Heart left ventricle (tissue), 16 donors: ENCODE results near the gene PREB. TPM values are rescaled to one million over a fixed set of nuclear protein-coding genes. Genes with fewer than 3 reads are reported as not detected.
A peak's percentile ranks its signal among the peaks of the same experiment; 100 is the strongest.

Source experiments
- ATAC-seq, 4 donors: fragments of 200-7000 bp; cut with Tn5 transposase; one replicate each; pipeline ENCODE4 v1.9.1; 2020 to 2022; ENCODE audit warnings: moderate library complexity in 4 of 4, mild to moderate bottlenecking in 3 of 4, moderate number of reproducible peaks in 1 of 4
- DNase-seq, 5 donors: peaks; one replicate each; pipeline ENCODE4 v3.0.0-alpha.2; 2020
- H3K27ac ChIP-seq, 12 donors: fragments of 200-600 bp; sonication (generic) in 4 of 12; one replicate each; pipeline versions ENCODE4 v1.5.0 to v1.8.0; 2016 to 2022; ENCODE audit warnings: mild to moderate bottlenecking in 2 of 12
- H3K27me3 ChIP-seq, 9 donors: fragments of 200-600 bp; sonication (generic) in 2 of 9; one replicate each; pipeline versions ENCODE4 v1.5.1 to v1.8.0; 2016 to 2022; ENCODE audit warnings: mild to moderate bottlenecking in 3 of 9
- H3K36me3 ChIP-seq, 9 donors: fragments of 200-600 bp; sonication (generic) in 2 of 9; one replicate each; pipeline versions ENCODE4 v1.5.0 to v1.8.0; 2018 to 2022; ENCODE audit warnings: mild to moderate bottlenecking in 2 of 9
- H3K4me1 ChIP-seq, 12 donors: fragments of 200-600 bp; sonication (generic) in 4 of 12; one replicate each; pipeline versions ENCODE4 v1.5.0 to v1.8.0; 2016 to 2022; ENCODE audit warnings: mild to moderate bottlenecking in 3 of 12
- H3K4me3 ChIP-seq, 12 donors: fragments of 200-600 bp; sonication (generic) in 4 of 12; one replicate each; pipeline versions ENCODE4 v1.5.0 to v1.8.0; 2017 to 2022; ENCODE audit warnings: mild to moderate bottlenecking in 9 of 12, moderate library complexity in 4 of 12
- H3K9me3 ChIP-seq, 12 donors: fragments of 200-600 bp; sonication (generic) in 4 of 12; one replicate each; pipeline versions ENCODE4 v1.5.0 to v1.8.0; 2016 to 2022; ENCODE audit warnings: mild to moderate bottlenecking in 1 of 12
- POLR2A ChIP-seq, 2 donors: fragments of 450-650 bp; IDR thresholded peaks; one replicate each; pipeline ENCODE4 v1.6.1; 2017; ENCODE audit warnings: antibody characterized with exemption in 2 of 2, mild to moderate bottlenecking in 2 of 2, moderate library complexity in 2 of 2
- WGBS, 4 donors: extraction: QIAGEN DNeasy Blood & Tissue Kit in 2 of 4; methylation state at CpG; one replicate each; pipeline versions ENCODE4 v1.1.5 to v1.1.7; 2013 to 2018; 5-methylcytosine and 5-hydroxymethylcytosine counted together
- intact Hi-C, 10 donors: fragments of 100-400 bp; cut with DNase I; formaldehyde crosslinking; loops; one replicate each; pipeline versions ENCODE4 v1.11.1 to v1.14.2; 2022
- polyA plus RNA-seq, 2 donors: library from polyadenylated mRNA; stranded (reverse); fragments of 200-250 nt; gene quantifications; one replicate each; pipeline ENCODE4 v1.2.3, GENCODE V29; 2013
- total RNA-seq, 9 donors: library from RNA; depleted of rRNA in 2 of 9; stranded (reverse); fragments of >200 nt in 2 of 9; fragmentation: NEBNext Ultra II Directional in 3 of 9; extraction: Animal tissue kit (Norgen Biotek cat#: 25700) in 3 of 9; gene quantifications; one replicate each; pipeline versions ENCODE4 v1.1.0 to v1.2.4, GENCODE V29; 2016 to 2023
- TF ChIP-seq, protein P1 (sequence below), 12 donors: fragments of 200-600 bp; sonication (generic) in 4 of 12; IDR thresholded peaks; one replicate each; pipeline versions ENCODE4 v1.5.0 to v1.8.0; 2018 to 2022; ENCODE audit warnings: antibody characterized with exemption in 12 of 12, mild to moderate bottlenecking in 5 of 12
- donor health status: ischemic (EF 13 %, LVEDD 7.1; RV severe dilation, severe dysfunction).
- donor health status: healthy with polysubstance abuse.
- donor health status: DM: no; HTN: yes; CAD: no.
- donor health status: DM: no; HTN: no; CAD: no.
- donor health status: ischemic (EF 25% LVEDD 6.9; RV normal size, moderate dysfunction).
- donor health status: ischemic (EF 25% LVEDD 5.7; RV mildly dilated, moderate dysfunction).
- donor health status: healthy.
- donor health status: DM: yes; HTN: yes; CAD: no.
- donor health status: ischemic (EF 35%, LVEDD 5.7; RV mildly dilated, moderate dysfunction).
- donor health status: nonischemic (EF 11% LVEDD 7.7; RV severe dilation, severe dysfunction).
- donor health status: DM: yes; HTN: yes; CAD: no.
- donor health status: PGD.
- donor health status: ischemic (EF 29% LVEDD 5.4; RV normal size, mild dysfunction).
- donor health status: nonischemic (EF 23%, LVEDD 6.1; RV moderate dilation, normal function).

The PREB gene
- total and polyA plus RNA-seq, 11 donors: 41.1 to 99.4 (median 49.3) TPM

- WGBS, 4 donors: 86 to 92% (median 90%) methylated on average over 11 to 14 of the region's 14 CpGs
- Histone ChIP-seq H3K4me1 (peaks cover 4 to 25% (median 16%) of the 10 kb centered on the region in 12 donors), H3K36me3 (no peaks in the 10 kb centered on the region), H3K9me3 (no peaks in the 10 kb centered on the region), H3K27ac (no peak overlapping the region), H3K27me3 (no peaks in the 10 kb centered on the region), H3K4me3 (no peak overlapping the region)
- peak in 2 of 5 donors; percentile 7 to 44 for DNase-seq
- intact Hi-C loops: loop anchor here in 7 of 10 donors (5.0 to 10.0 kb wide), 4 partner anchors 37 to 127 kb away; partner anchors contain the start of genes TMEM214 (in 5 of the 7) and AGBL5 (in 1 of the 7)
- ATAC-seq: no peak
- TF ChIP-seq, protein P1, sequence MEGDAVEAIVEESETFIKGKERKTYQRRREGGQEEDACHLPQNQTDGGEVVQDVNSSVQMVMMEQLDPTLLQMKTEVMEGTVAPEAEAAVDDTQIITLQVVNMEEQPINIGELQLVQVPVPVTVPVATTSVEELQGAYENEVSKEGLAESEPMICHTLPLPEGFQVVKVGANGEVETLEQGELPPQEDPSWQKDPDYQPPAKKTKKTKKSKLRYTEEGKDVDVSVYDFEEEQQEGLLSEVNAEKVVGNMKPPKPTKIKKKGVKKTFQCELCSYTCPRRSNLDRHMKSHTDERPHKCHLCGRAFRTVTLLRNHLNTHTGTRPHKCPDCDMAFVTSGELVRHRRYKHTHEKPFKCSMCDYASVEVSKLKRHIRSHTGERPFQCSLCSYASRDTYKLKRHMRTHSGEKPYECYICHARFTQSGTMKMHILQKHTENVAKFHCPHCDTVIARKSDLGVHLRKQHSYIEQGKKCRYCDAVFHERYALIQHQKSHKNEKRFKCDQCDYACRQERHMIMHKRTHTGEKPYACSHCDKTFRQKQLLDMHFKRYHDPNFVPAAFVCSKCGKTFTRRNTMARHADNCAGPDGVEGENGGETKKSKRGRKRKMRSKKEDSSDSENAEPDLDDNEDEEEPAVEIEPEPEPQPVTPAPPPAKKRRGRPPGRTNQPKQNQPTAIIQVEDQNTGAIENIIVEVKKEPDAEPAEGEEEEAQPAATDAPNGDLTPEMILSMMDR (IDR thresholded peaks at IDR 0.05): no peak
- no peak for TF ChIP-seq POLR2A (IDR thresholded peaks at IDR 0.05)
These were observed 45.1 kb downstream of the PREB start for GRCh38 chr2:27089111-27089954.

GRCh38 chr2:27088634-27089033 lies 45.8 kb downstream of the PREB start:
- TF ChIP-seq, protein P1 (IDR thresholded peaks at IDR 0.05): no peak
- no peak for TF ChIP-seq POLR2A (IDR thresholded peaks at IDR 0.05)
- intact Hi-C loops: loop anchor here in 7 of 10 donors (5.0 to 10.0 kb wide), 4 partner anchors 36 to 126 kb away; partner anchors contain the start of genes TMEM214 (in 5 of the 7) and AGBL5 (in 1 of the 7)
- WGBS, 4 donors: 85 to 91% (median 87%) methylated on average over 5 to 6 of the region's 6 CpGs

DNA sequence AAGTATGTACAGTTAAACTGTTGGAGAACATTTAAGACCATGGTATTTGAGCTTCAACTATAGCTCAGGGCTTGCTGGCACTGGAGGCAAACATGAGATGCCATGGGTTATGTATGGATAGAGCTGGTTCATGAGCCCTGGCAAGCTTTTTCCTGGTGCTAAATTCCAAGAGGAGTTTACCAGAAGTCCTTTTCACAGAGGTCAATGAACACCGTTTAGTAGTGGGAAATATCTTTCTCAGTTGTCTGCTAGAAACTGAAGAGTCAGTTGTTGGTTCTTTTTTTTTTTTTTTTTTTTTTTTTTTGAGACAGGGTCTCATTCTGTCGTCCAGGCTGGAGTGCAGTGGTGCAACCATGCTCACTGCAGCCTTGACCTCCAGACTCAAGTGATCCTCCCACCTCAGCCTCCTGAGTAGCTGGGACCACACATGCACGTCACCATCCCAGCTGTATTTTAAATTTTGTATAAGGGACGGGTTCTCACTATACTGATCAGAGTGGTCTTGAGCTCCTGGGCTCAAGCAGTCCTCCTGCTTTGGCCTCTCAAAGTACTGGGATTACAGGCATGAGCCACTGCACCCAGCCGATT lies 46.5 kb downstream of the PREB start:
- intact Hi-C loops: loop anchor here in 8 of 10 donors (2.0 to 10.0 kb wide), 6 partner anchors 36 to 127 kb away; partner anchors contain the start of genes TMEM214 (in 5 of the 8) and AGBL5 (in 3 of the 8)
- TF ChIP-seq, protein P1 (IDR thresholded peaks at IDR 0.05): no peak
- no peak for TF ChIP-seq POLR2A (IDR thresholded peaks at IDR 0.05)
- peaks cover 4 to 32% (median 16%) of the 10 kb centered on the region in 12 donors for H3K4me1 ChIP-seq
- WGBS, 4 donors: 83 to 91% (median 84%) methylated on average over 5 of the region's 5 CpGs
- no peak overlapping the region for H3K27ac ChIP-seq
- H3K4me3 ChIP-seq: peak overlapping the region in 1 of 12 donors; percentile 77
- DNase-seq: no peak
- H3K27me3 ChIP-seq: no peaks in the 10 kb centered on the region
- ATAC-seq: no peak
- H3K36me3 ChIP-seq: no peaks in the 10 kb centered on the region
- no peaks in the 10 kb centered on the region for H3K9me3 ChIP-seq

More at GRCh38 chr2:27088634-27089033, 45.8 kb downstream of the PREB start:
- peaks cover 4 to 29% (median 16%) of the 10 kb centered on the region in 12 donors for H3K4me1 ChIP-seq
- H3K4me3 ChIP-seq: no peak overlapping the region
- no peak overlapping the region for H3K27ac ChIP-seq
- H3K9me3 ChIP-seq: no peaks in the 10 kb centered on the region
- DNase-seq (no peak), ATAC-seq (no peak)
- no peaks in the 10 kb centered on the region for H3K27me3 ChIP-seq
- no peaks in the 10 kb centered on the region for H3K36me3 ChIP-seq
